GM18519 (cell line): ENCODE data around the gene MYL11.

Experiments
- ATAC-seq: cut with Tn5 transposase; IDR thresholded peaks from one replicate; pipeline ENCODE4 v1.9.1; 2021; ENCODE audit warnings: mild to moderate bottlenecking, moderate library complexity; ENCODE audit not compliant: unreplicated experiment, low FRiP score

The MYL11 gene

GRCh38 chr16:30353438-30354129 is 21.0 kb upstream of the MYL11 start:
- no peak for ATAC-seq

- ATAC-seq = no peak
Observed at GRCh38 chr16:30354423-30355143, 20.0 kb upstream of the MYL11 start.

- ATAC-seq = no peak
Observed at GRCh38 chr16:30355144-30355953, 19.3 kb upstream of the MYL11 start, which contains the start of gene CD2BP2. TSS of gene CD2BP2 (minus strand) at chr16:30355308. CDS start at chr16:30354681, 627 bp downstream.

- ATAC-seq = no peak
Observed at GRCh38 chr16:30355954-30356308, 18.7 kb upstream of the MYL11 start.

GRCh38 chr16:30356401-30357084 is 18.1 kb upstream of the MYL11 start:
- no peak for ATAC-seq

GRCh38 chr16:30357085-30357714 is 17.4 kb upstream of the MYL11 start:
- ATAC-seq = no peak

GRCh38 chr16:30357715-30358576 is 16.7 kb upstream of the MYL11 start:
- no peak for ATAC-seq

GRCh38 chr16:30358577-30358936 is 16.0 kb upstream of the MYL11 start:
- ATAC-seq = no peak

- no peak for ATAC-seq
Observed at GRCh38 chr16:30358990-30359870, 15.4 kb upstream of the MYL11 start.

GRCh38 chr16:30359871-30360170 is 14.8 kb upstream of the MYL11 start:
- no peak for ATAC-seq

- no peak for ATAC-seq
Observed at GRCh38 chr16:30361180-30361579, 13.4 kb upstream of the MYL11 start.

- ATAC-seq = no peak
Observed at GRCh38 chr16:30365200-30365599, 9.4 kb upstream of the MYL11 start.

GRCh38 chr16:30366511-30366910 is 8.1 kb upstream of the MYL11 start:
- no peak for ATAC-seq

- ATAC-seq = no peak
Observed at GRCh38 chr16:30367349-30368009, 7.1 kb upstream of the MYL11 start.

GRCh38 chr16:30368122-30368791 is 6.3 kb upstream of the MYL11 start:
- ATAC-seq = no peak

- ATAC-seq = no peak
Observed at GRCh38 chr16:30368792-30369090, 5.9 kb upstream of the MYL11 start.

GRCh38 chr16:30369091-30369937 is 5.3 kb upstream of the MYL11 start:
- no peak for ATAC-seq
